Measurements from ENCODE around the gene HSD17B1. TPM values are rescaled to one million over a fixed set of nuclear protein-coding genes. Genes with fewer than 3 reads are reported as not detected.

The HSD17B1 gene
- total RNA-seq, 3 donors from 2014 or later = 1.2 to 5.6 (median 1.8) TPM

- Histone ChIP-seq H3K36me3 (peaks cover 12% of the 10 kb centered on the region), H3K9me3 (no peaks in the 10 kb centered on the region), H3K27me3 (no peaks in the 10 kb centered on the region), H3K4me1 (no peaks in the 10 kb centered on the region), H3K4me3 (no peak overlapping the region), H3K27ac (no peak overlapping the region)
- no peak for TF ChIP-seq POLR2AphosphoS5 (IDR thresholded peaks at IDR 0.05)
- no peak for TF ChIP-seq POLR2A (IDR thresholded peaks at IDR 0.05)
- no peak for TF ChIP-seq CTCF (IDR thresholded peaks at IDR 0.05)
- intact Hi-C loops (cut with DNase I; ENCODE audit: low total_unique reads) = no loop called here
- peak in 1 of 2 donors; percentile 27 for DNase-seq (ENCODE audit: low spot score in 2 of 2)
Observed at GRCh38 chr17:42584880-42585279, 32.2 kb downstream of the HSD17B1 start.

- H3K9me3 ChIP-seq = no peaks in the 10 kb centered on the region
- no peaks in the 10 kb centered on the region for H3K27me3 ChIP-seq
- no peaks in the 10 kb centered on the region for H3K4me1 ChIP-seq
- no peak overlapping the region for H3K27ac ChIP-seq
- peak in 1 of 2 donors; percentile 2 for DNase-seq (ENCODE audit: low spot score in 2 of 2)
- no peak for TF ChIP-seq POLR2A (IDR thresholded peaks at IDR 0.05)
- no peak for TF ChIP-seq CTCF (IDR thresholded peaks at IDR 0.05)
- TF ChIP-seq POLR2AphosphoS5 (IDR thresholded peaks at IDR 0.05) = no peak
- H3K4me3 ChIP-seq = no peak overlapping the region
- intact Hi-C loops (cut with DNase I; ENCODE audit: low total_unique reads) = no loop called here
- H3K36me3 ChIP-seq = peaks cover 12% of the 10 kb centered on the region
Observed at GRCh38 chr17:42585353-42585752, 32.6 kb downstream of the HSD17B1 start.

DNA sequence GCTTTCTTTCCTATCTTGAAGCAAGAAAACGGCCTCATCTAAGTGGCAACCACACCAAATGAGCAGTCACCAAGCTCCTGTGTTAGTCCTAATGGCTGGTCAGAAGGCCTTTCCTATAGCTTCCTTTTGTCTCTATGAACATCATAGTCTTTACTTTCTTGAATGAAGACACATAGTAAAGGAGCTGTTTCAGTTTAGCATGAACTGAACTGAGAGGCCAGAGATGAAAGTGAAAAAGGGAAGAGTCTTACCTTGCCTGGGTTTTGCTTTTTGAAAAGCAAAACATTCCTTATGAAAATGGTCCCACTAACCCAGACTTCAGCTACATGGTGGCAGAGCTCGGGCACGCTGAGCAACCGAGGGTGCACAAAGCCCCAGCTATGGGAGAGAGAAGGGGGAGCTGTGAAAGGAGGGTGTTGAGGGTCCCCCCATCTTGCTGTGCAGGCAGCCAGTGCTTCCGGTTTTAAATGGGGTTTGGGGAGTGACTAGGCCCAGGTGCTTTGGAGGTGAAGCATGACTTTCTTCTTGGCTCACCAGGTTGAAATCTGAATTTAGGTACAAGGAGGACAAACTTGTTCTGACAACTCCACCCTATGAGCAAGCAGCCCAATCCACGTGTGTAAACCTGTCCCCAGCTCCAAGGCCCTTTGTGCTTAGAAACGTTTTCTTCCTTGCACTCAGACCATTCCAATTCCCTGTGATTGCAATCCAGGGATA, 33.9 kb downstream of the HSD17B1 start:
- H3K27me3 ChIP-seq = no peaks in the 10 kb centered on the region
- H3K4me3 ChIP-seq = no peak overlapping the region
- no peaks in the 10 kb centered on the region for H3K9me3 ChIP-seq
- TF ChIP-seq POLR2A (IDR thresholded peaks at IDR 0.05) (no peak), POLR2AphosphoS5 (IDR thresholded peaks at IDR 0.05) (no peak), CTCF (IDR thresholded peaks at IDR 0.05) (no peak)
- intact Hi-C loops (cut with DNase I; ENCODE audit: low total_unique reads) = no loop called here
- H3K4me1 ChIP-seq = no peaks in the 10 kb centered on the region
- peaks cover 12% of the 10 kb centered on the region for H3K36me3 ChIP-seq
- DNase-seq (ENCODE audit: low spot score in 2 of 2) = peak in 1 of 2 donors; percentile 37
- peak overlapping the region in 1 of 2 donors; percentile 2 for H3K27ac ChIP-seq

DNA sequence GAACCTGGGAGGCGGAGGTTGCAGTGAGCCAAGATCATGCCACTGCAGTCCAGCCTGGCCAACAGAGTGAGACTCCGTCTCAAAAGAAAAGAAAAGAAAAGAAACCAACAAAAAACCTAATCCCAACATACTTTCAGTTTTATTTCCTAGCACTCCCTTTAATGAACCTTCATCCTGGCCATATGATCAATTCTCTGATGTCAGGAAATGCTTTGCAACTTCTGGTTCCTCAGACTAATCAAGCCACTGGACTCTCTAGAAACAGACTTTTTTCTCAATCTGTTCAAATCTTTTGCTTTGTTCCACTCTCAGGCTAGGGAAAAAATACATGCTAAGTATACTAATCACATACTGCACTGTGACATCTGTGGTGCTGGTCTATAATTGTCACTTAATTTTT, 38.2 kb downstream of the HSD17B1 start:
- H3K4me1 ChIP-seq = no peaks in the 10 kb centered on the region
- no peak overlapping the region for H3K27ac ChIP-seq
- TF ChIP-seq POLR2AphosphoS5 (IDR thresholded peaks at IDR 0.05) (no peak), CTCF (IDR thresholded peaks at IDR 0.05) (no peak)
- H3K36me3 ChIP-seq = peaks cover 4% of the 10 kb centered on the region
- H3K4me3 ChIP-seq = no peak overlapping the region
- no peaks in the 10 kb centered on the region for H3K27me3 ChIP-seq
- intact Hi-C loops (cut with DNase I; ENCODE audit: low total_unique reads) = no loop called here
- no peak for DNase-seq (ENCODE audit: low spot score in 2 of 2)
- H3K9me3 ChIP-seq = no peaks in the 10 kb centered on the region

DNA sequence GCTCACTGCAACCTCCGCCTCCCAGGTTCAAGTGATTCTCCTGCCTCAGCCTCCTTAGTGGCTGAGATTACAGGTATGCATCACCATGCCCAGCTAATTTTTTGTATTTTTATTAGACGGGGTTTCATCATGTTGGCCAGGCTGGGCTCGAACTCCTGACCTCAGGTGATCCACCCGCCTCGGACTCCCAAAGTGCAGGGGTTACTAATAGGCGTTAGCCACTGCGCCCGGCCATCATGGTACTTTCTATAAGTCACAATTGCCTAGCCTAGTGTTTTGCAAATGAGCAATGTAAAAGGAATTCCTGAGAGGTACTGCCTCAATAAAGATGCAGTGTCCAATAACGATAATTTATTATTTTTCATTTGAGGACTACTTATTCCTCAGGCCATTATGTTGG, 38.7 kb downstream of the HSD17B1 start:
- Histone ChIP-seq H3K27me3 (no peaks in the 10 kb centered on the region), H3K27ac (no peak overlapping the region), H3K9me3 (no peaks in the 10 kb centered on the region), H3K4me3 (no peak overlapping the region), H3K4me1 (no peaks in the 10 kb centered on the region), H3K36me3 (peaks cover 1% of the 10 kb centered on the region)
- peak in 1 of 2 donors; percentile 14 for DNase-seq (ENCODE audit: low spot score in 2 of 2)
- intact Hi-C loops (cut with DNase I; ENCODE audit: low total_unique reads) = no loop called here
- TF ChIP-seq POLR2AphosphoS5 (IDR thresholded peaks at IDR 0.05) (no peak), CTCF (IDR thresholded peaks at IDR 0.05) (no peak), POLR2A (IDR thresholded peaks at IDR 0.05) (no peak)

All from breast epithelium (tissue), 4 donors.